ENCODE results near the gene IGFBPL1.

IGFBPL1 gene

DNA sequence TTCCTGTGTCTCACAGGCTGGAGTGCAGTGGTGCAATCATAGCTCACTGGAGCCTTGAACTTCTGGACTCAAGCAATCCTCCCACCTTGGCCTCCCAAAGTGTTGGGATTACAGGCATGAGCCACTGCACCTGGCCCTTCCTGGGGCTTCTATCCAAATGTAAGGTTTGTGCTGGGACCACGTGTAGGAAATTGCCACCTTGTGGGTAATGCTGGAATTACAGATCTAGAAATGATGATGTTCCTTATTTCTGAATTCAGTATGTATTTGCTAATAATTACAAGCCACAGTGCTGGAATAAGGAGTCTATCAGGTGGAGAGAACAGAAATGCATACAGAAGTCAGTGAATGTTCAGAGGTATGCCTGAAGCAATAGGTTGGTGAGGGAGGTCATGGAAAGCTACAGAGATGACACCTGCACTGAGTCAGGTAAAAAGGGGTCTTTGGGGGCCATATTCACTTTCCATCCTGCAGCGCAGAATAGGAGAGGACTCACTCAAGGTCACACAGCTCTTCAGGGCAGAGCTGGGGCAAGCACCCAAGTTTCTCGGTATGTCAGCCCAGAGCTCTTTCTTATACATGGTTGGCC lies 8.8 kb upstream of the IGFBPL1 start:
- DNase-seq (ENCODE audit: low read depth, low spot score) = no peak

DNA sequence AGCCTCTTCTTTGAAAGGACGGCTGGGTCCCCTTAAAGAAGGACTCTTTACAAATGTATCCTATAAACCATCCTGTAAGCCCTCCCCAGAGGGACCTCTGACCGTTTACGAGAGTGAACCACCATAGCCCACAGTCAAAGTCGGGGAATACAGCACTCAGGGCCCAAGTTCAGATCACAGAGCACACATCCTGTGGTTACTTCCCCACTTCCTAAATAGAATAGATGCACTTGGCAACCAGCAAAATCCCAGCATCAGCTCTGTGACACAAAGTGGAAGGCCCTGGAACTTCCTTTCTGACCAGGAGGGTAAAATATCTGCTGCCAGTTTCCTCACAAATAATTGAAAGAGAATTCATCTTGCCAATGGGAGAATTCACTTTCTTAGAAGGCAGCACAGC lies 6.9 kb upstream of the IGFBPL1 start:
- DNase-seq (ENCODE audit: low read depth, low spot score) = no peak

DNA sequence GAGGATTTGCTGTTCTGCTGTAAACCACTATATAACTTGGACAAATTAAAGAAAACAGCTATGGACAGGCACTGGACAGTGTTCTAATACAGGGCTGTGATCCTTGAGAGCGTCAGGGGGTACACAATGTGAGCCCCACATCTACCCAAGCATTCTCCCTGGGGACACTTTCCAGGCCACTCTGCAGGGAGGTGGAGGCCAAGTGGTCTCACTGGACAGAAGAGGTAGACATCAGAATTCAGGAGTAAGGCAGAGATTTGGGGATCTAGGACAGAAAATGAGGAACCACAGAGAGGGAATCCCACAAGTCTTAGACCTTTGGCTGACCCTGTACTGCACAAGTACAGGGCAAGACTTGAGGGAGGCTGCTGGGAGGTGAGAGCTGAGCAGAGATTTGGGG lies 3.8 kb upstream of the IGFBPL1 start:
- DNase-seq (ENCODE audit: low read depth, low spot score) = no peak

DNA sequence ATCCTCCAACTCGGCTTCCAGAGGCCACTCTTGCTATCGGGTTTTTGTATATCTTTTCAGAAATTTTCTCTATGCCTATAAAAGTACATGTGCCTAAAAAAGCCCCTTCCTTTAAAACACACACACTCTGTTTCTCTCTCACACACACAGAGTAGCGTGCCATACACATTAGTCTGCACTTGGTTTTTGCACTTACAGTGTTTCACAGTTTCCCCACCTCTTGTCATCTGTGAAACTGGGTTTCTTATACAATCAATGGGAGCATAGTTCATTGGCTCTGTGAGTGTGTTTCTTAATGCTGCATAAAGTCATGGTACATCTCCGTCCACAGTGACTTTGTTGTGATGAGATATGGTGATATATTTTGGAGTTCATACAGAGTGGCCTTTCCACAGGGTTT lies 664 bp upstream of the IGFBPL1 start:
- DNase-seq (ENCODE audit: low read depth, low spot score) = no peak

DNA sequence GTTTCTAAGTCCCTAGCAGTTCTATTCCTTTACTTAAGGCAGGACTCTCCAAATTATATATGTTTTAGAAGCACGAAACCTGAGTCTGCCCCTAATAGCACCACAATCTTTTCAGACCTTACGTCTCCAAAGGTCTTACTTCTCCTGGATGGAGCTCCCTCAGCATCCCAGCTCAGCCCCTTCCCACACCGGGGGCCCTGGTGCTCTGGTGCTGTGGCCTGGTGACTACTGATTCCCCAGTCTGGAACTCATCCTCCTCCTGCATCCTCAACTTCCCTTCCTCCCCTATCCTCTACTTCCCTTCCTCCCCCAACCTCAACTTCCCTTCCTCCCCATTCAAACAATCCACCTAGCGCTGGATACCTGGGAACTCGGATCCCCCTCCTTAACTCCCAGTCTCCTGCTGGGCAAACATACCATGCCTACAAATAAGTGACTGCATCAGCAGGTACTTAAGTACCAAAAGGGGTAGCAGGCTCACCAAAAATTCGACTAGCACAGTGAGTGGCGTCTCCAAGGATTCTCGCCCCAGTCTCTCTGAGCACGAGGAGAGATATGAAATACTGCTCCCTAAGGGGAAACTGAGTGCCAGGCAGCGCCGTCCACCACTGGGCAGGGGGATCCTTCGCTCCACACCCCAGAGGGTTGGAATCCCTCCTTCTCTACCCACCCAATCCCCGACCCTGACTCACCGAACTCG lies 831 bp downstream of the IGFBPL1 start:
- DNase-seq (ENCODE audit: low read depth, low spot score) = no peak

DNA sequence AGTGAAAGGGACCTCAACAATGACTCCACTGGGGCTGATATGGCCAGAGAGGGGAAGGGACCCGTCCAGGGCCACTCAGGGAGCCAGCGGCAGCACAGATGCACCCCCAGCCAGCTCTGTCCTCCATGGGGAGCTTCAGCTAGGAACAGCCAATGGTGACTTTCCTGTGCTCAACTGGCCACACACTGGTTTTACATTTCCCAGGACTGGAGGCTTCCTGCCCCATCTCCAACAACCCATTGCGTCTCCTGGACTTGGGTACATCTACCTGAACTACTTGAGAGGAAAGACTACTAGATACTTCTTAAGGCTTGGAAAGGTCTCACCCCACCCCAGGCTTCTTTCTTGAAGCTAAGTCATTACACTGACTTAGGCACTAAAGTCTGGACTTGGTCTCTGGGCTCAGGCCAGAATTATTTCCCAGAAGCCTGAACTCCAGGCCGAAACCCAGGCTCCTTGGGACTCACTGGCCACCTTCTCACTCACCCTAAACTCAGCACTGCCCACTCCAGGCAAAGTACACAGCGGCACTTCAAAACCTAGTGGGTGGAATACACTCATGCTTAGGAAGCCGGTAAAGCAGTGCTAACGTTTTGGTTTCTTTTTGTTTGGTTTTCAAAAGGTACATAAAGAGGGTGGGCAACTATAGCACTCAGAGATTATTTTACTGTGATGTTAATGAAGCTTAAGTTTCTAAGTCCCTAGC lies 1.5 kb downstream of the IGFBPL1 start:
- DNase-seq (ENCODE audit: low read depth, low spot score) = no peak

DNA sequence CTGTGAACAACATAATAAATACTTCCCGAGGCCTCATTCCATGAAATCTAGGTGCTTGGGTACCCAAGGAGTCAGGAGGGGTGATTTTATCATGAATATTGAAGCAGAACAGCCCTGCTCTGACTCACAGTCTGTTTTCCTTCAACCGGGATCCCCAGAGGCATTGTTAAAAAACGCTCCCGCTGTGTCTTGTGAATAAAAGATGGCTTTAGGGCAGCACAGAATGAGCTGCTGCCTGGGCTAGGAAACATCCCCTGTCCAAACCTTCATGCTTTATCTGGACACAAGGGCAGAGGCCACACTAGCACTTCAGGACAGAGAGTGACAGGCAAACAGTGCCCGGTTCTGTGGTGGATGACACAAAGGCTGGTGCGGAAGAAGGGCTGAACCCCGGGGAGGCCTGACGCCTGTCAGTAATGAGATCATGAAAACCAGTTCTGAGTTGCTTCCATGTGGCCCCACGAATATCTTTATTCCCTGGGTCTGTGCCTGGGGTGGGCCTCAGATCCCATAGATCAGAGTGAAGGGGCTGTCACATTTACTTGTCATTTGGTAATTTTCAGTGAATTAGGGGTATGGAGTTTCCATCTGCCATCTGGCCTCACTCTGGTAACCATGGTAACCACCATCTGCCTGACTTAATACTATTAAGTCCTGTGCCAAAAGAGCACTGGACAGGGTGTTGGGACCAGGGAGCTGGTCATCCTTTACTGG lies 2.6 kb downstream of the IGFBPL1 start:
- no peak for DNase-seq (ENCODE audit: low read depth, low spot score)

DNA sequence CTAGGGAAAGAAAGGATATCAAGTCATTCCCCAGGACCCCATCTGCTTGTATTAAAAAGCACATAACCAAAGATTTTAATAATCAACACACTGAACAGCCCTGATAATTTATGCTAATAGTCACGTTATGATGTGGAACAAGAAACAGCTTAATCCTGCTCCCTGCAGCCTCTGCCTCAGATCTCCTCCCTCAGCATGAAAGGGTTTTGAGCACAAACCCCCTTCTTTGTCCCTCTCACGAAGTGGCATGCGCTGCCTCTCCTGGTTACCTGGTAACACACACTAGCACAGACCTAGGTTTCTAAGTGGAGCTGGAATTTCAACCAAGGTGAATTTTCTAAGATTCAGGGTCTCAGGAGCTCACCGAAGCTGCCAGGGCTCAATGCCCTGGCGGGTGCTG lies 5.1 kb downstream of the IGFBPL1 start:
- DNase-seq (ENCODE audit: low read depth, low spot score) = no peak

DNA sequence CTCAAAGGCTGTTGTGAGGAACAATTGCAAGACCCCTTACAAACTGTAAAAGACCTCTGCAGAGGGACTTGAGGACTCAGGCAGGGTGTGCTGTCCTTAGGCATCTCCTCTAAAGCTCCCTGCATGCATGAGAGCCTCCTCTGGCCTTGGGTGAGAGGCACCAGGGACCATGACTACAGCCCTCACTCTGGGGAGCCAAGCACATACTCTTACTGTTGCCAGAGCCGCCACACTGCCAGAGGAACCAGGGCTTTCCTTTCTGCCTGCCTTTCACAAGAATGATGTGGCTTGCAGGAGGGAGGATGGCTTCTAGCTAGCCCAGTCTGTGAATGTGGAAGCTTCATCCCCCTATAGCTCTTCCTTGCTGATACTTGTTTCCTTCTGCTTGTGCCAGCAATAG lies 5.9 kb downstream of the IGFBPL1 start:
- no peak for DNase-seq (ENCODE audit: low read depth, low spot score)

DNA sequence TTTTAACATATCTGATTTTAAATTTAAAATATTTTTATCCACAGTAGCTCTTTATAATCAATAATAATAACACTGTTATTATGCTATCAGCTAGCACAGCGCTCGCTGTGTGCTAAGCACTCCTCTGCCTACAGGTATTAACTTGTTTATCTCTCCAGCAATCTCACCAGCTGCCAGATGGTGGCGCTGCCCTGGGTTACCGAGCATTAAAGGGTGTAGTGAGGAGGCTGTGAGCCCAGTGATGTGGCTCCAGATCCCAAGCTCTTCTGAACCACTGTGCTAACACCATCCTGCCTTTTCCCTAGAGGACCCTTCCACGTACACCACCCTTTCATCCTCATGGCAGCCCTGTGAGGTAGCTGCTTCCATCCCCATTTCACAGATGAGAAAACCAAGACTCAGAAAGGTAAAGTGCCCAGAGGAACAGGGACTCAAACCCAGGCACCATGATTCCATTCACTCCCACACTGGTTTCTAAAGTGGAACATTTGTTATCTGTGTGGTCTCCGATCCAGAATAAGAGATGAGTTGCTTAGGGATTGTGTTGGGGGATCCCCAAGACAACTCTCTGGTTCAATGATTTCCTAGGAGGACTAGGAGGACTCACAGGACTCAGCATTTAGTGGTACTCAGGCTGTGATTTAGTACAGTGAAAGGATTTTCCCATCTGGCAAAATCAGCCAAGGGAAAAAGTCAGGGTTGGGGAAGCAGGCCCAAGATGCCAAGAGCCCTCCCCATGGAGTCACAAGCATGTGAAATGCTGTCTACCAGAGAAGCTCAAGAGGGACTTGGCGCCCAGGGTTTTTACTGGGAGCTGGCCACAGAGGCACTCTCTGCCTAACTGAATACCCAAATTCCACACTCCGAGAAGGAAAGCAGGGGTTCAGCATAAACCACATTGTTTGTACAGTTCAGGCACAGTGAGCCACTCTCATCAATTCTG lies 7.0 kb downstream of the IGFBPL1 start:
- no peak for DNase-seq (ENCODE audit: low read depth, low spot score)

DNA sequence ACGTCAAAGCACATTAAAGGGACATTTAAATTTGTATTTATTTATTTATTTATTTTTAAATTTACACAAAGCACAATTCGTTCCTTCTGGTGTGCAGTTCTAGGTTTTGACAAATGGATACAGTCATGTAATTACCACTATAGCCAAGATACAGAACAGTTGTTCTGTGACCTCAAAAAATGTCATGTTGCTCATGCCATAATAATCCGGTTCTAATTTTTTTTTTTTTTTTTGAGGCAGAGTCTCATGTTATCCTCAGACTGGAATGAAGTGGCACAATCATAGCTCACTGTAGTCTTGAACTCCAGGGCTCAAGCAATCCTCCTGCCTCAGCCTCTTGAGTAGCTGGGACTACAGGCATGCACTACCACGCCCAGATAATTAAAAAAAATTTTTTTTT lies 7.8 kb downstream of the IGFBPL1 start:
- no peak for DNase-seq (ENCODE audit: low read depth, low spot score)

DNA sequence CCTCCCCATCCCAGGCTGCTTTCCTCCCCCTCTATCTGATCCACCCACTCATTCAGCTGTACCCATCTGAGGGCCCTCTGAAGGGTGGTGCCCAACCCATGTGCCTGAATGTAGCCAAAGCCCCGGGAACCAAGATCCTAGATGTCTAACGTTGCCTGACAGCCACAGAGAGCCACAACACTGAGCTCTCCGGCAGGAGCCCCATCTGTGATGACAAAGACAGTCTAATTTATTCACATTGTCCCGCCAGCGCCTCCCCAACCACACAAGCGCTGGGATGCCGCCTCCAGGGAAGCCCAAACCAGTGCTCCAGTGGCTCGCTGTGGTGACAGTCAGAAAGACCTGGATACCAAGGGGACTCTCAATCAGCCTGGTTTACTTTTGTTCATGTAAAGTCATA lies 8.4 kb downstream of the IGFBPL1 start:
- DNase-seq (ENCODE audit: low read depth, low spot score) = no peak

DNA sequence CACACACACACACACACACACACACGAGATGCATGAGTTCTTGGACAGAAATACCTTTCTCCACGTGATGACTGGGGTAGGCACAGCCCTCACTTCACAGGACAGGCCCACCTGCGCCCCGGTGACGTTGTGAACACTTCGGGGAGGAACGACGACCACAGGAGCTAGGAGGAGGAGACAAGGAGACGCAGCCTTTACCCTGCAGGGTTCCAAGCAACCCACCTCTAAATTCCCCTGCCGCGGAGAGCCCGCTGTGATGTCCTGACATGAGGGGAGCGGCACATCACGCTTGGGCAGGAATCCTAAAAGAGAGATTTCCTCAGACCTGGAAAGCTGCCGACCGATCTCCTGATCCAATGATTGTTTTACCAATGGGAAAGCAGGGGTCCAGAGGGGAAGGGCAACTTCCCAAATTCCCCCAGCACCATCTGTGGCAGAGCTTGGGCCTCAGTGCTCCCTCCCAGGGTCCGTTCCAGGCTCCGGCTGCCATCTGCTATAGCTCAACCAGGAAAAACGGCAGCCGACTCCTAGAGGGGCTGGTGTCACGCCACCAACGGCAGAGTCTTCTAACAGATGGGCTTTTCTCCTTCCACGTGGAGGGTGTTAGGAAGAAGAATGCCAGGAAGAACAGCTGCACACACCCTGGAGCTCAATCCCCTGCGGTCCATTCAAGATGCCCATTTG lies 10.1 kb downstream of the IGFBPL1 start:
- no peak for DNase-seq (ENCODE audit: low read depth, low spot score)

DNA sequence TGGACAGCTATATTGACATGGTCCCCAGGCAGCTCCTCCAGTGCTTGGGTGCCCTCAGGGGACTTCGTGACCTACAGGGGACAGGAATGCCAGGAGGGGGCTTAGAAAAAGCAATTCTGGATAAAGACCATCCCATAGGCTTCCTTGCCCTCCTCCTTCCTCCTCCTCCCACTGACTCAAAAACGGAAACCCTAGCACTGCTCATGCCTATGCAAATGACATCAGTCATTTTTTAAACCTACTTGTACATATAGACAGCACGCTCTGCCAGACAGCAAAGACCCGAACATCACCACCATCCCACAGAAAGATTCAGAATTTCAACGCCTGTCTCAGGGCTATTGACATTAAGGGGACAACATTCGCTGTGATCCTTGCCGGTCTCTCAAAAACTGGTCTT lies 11.0 kb downstream of the IGFBPL1 start:
- no peak for DNase-seq (ENCODE audit: low read depth, low spot score)

DNA sequence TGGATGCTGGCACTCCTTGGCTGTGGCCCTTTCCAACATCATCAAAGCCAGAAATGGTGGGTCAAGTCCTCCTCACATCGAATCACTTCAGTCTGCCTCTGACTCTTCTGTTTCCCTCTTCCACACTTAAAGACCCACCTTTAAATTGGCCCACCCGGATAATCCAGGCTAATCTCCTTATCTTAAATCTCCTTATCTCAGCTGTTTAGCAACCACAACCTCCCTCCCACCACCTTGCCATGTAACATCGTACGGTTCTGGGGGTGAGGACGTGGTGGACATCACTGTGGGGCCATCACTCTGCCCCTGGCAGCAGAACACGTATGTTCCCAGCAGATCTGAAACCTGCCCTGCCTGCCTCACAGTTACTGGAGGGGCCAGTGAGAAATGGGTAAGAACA lies 11.5 kb downstream of the IGFBPL1 start:
- DNase-seq (ENCODE audit: low read depth, low spot score) = no peak

DNA sequence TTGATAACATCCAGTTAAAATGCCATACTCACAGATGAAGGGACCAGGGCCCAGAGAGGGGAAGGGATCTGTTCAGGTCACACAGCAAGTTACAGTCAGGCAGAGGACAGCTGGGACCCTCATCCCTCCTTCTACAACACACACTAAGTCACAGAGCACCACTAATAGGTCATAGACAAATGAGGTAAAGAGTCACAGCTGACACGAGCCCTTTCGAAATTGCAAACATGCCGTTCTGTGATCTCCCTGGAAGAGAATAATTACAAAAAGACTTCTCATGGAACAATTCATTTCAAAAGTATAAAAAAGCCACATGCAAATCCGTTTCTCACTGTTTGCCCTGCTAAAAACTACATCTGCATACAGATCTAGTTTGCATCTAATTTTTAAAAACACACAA lies 15.5 kb downstream of the IGFBPL1 start:
- no peak for DNase-seq (ENCODE audit: low read depth, low spot score)

DNA sequence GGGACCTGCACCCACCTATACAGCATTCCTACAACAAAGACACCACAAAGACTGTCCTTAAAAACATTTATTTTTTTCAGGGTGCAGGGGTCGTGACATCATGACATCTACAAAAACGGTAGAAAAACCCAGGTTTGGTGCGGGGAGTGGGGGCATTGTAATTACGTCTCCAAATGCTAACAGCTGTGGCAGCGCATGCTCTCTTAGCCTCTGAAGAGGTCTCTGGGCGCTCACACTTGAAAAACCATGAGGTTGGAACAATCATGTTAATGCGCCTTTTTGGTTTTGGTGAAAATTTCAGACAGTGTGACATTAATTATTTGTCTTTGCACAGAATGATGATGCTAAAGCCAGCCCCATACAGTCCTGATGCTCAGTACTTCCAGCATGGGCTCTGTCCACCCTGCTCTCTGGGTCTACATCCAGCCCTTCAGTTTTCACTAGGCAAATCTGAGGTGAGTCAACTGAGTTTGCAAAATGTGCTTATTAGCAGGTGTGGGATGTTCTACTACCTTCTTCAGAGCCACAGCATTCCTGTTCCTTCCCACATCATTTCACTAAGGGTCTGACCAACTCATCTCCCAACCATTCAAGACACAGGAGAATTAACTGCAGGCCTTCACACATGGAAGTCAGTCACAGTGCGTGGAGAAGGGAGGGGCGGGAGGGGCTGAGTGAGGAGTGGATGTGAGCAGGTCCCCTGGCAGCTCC lies 17.6 kb downstream of the IGFBPL1 start:
- DNase-seq (ENCODE audit: low read depth, low spot score) = no peak

DNA sequence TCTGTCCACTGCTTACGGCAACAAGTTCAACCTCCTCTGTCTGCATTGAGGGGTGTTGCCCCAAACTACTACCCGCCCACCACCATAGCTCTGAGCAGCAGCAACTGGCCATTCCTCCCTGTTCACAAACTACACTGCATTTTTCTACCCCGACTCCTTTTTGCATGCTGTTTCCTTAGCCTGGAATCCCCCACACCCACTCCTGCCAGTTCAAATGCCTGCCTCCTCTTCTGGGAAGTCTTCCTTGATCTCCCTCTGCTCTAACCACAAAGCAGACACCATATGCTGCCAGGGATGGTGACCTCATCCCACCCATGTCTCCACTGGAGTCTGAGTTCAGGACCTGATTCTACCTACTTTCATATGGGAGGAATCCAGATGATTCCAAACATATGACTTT lies 18.5 kb downstream of the IGFBPL1 start:
- no peak for DNase-seq (ENCODE audit: low read depth, low spot score)

DNA sequence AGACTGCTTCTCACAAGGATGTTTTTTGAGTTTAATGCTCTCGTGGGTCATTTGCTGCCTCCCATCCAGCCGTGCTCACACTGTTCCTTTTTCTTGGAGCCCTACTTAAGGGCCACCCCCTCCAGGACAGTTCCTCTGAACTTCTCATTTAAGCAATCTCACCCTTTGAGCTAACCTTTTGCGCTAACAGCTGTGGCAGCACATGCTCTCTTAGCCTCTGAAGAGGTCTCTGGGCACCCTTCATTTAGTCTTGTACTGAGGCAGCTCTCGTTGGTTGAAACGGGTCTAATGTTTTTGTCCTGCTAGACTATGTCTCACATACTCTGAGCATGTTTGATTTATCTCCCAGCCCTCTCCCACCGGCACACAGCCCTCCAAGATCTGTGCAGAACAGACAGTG lies 19.9 kb downstream of the IGFBPL1 start:
- no peak for DNase-seq (ENCODE audit: low read depth, low spot score)

DNA sequence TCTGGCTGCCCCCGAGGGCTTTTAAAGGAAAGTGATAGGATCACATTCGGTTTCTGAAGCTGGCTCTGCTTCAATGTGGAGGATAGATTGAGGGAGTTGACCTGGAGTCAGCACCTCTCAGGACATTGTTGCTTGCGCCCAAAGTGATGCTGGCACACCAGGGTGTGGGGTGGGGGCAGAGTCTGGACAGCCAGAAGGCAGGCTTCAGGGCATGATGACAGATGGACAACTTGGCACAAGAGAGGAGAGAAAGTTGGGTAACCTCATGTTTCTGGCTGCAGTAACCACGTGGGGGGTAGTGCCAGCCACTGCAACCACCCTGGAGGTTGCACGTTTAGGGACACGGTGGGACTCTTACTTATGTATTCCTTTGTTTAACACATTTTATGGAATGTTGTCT lies 22.3 kb downstream of the IGFBPL1 start:
- no peak for DNase-seq (ENCODE audit: low read depth, low spot score)
